GM23338 (cell line): Measurements from ENCODE around the gene ERN1. TPM values are rescaled to one million over a fixed set of nuclear protein-coding genes. Genes with fewer than 3 reads are reported as not detected.

Source experiments
- ATAC-seq: fragments of 200-7000 bp; cut with Tn5 transposase; 3 replicates; pipeline ENCODE4 v1.9.1; 2020
- DNase-seq: peaks from one replicate; pipeline ENCODE4 v3.0.0-alpha.2; 2015; ENCODE audit warnings: low spot score
- H2AFZ ChIP-seq: fragments of 200-600 bp; sonication (generic); 2 replicates; pipeline ENCODE4 v1.8.0; 2016; ENCODE audit warnings: antibody characterized with exemption, mild to moderate bottlenecking, moderate library complexity
- H3F3A ChIP-seq: fragments of 200-600 bp; sonication (generic); replicated peaks from 2 replicates; pipeline ENCODE4 v1.8.0; 2017; ENCODE audit warnings: antibody characterized with exemption, mixed run types, low read depth
- H3K27ac ChIP-seq: fragments of 200-600 bp; sonication (generic); 2 replicates; pipeline ENCODE4 v1.6.1; 2016; ENCODE audit warnings: low read depth
- H3K27me3 ChIP-seq: fragments of 200-600 bp; sonication (generic); 2 replicates; pipeline ENCODE4 v1.8.0; 2016; ENCODE audit warnings: mild to moderate bottlenecking, mixed run types, moderate library complexity; ENCODE audit not compliant: insufficient read depth
- H3K36me3 ChIP-seq: fragments of 200-600 bp; sonication (generic); 2 replicates; pipeline ENCODE4 v1.8.0; 2016; ENCODE audit warnings: mild to moderate bottlenecking; ENCODE audit not compliant: insufficient read depth
- H3K4me1 ChIP-seq: fragments of 200-600 bp; sonication (generic); 2 replicates; pipeline ENCODE4 v1.8.0; 2016; ENCODE audit warnings: mild to moderate bottlenecking, moderate library complexity; ENCODE audit not compliant: insufficient read depth
- H3K4me2 ChIP-seq: fragments of 200-600 bp; sonication (generic); 2 replicates; pipeline ENCODE4 v1.7.1; 2017; ENCODE audit warnings: mixed run types
- H3K4me3 ChIP-seq: fragments of 200-600 bp; sonication (generic); 2 replicates; pipeline ENCODE4 v1.6.1; 2016; ENCODE audit warnings: mixed run types
- H3K79me2 ChIP-seq: fragments of 200-600 bp; sonication (generic); replicated peaks from 2 replicates; pipeline ENCODE4 v1.8.0; 2017; ENCODE audit warnings: mild to moderate bottlenecking; ENCODE audit not compliant: insufficient read depth
- H3K9me2 ChIP-seq: fragments of 200-600 bp; sonication (generic); 2 replicates; pipeline ENCODE4 v1.8.0; 2017; ENCODE audit not compliant: insufficient read depth
- H4K20me1 ChIP-seq: fragments of 200-600 bp; sonication (generic); replicated peaks from 2 replicates; pipeline ENCODE4 v1.8.0; 2017; ENCODE audit warnings: mild to moderate bottlenecking; ENCODE audit not compliant: insufficient read depth
- H3K27ac Mint-ChIP-seq: 2 replicates; pipeline ENCODE4 v1.8.0; 2020; ENCODE audit warnings: inconsistent platforms, mild to moderate bottlenecking, moderate library complexity, mixed read lengths
- H3K27me3 Mint-ChIP-seq: 3 replicates; pipeline ENCODE4 v1.8.0; 2022; ENCODE audit warnings: low read depth, mild to moderate bottlenecking, moderate library complexity, mixed read lengths, inconsistent platforms; ENCODE audit not compliant: insufficient read depth, poor library complexity
- H3K36me3 Mint-ChIP-seq: 3 replicates; pipeline ENCODE4 v1.8.0; 2021; ENCODE audit warnings: low read depth, mild to moderate bottlenecking, inconsistent platforms, moderate library complexity, mixed read lengths
- H3K4me1 Mint-ChIP-seq: 3 replicates; pipeline ENCODE4 v1.8.0; 2020; ENCODE audit warnings: mild to moderate bottlenecking, inconsistent platforms, mixed read lengths
- H3K4me3 Mint-ChIP-seq: 3 replicates; pipeline ENCODE4 v1.8.0; 2021; ENCODE audit warnings: moderate library complexity, mild to moderate bottlenecking, inconsistent platforms, mixed read lengths
- H3K9me3 Mint-ChIP-seq: 3 replicates; pipeline ENCODE4 v1.8.0; 2020; ENCODE audit warnings: moderate library complexity, mild to moderate bottlenecking, inconsistent platforms, mixed read lengths
- CREB1 ChIP-seq: fragments of 250-450 bp; sonication (Bioruptor Pico); IDR thresholded peaks from 2 replicates; pipeline ENCODE4 v1.5.0; 2020; ENCODE audit warnings: low read depth, mild to moderate bottlenecking, moderate library complexity
- ETS1 ChIP-seq: IDR thresholded peaks from 2 replicates; pipeline ENCODE4 v1.6.1; 2016; ENCODE audit warnings: antibody characterized with exemption
- EZH2 ChIP-seq: fragments of 200-600 bp; sonication (generic); IDR thresholded peaks from one replicate; pipeline ENCODE4 v1.8.0; 2017; ENCODE audit warnings: antibody characterized with exemption, mild to moderate bottlenecking, low read depth; ENCODE audit not compliant: unreplicated experiment
- EZH2phosphoT487 ChIP-seq: fragments of 200-600 bp; sonication (generic); IDR thresholded peaks from one replicate; pipeline ENCODE4 v1.8.1; 2018; ENCODE audit warnings: antibody characterized with exemption; ENCODE audit not compliant: unreplicated experiment
- JUNB ChIP-seq: IDR thresholded peaks from one replicate; pipeline ENCODE4 v1.6.1; 2016; ENCODE audit warnings: antibody characterized with exemption; ENCODE audit not compliant: unreplicated experiment
- NANOG ChIP-seq: IDR thresholded peaks from 2 replicates; pipeline ENCODE4 v1.6.1; 2016; ENCODE audit warnings: antibody characterized with exemption, borderline replicate concordance
- POLR2AphosphoS5 ChIP-seq: IDR thresholded peaks from 2 replicates; pipeline ENCODE4 v1.6.1; 2016; ENCODE audit warnings: antibody characterized with exemption, low read depth
- REST ChIP-seq: IDR thresholded peaks from one replicate; pipeline ENCODE4 v1.6.1; 2018; ENCODE audit warnings: antibody characterized with exemption; ENCODE audit not compliant: unreplicated experiment
- STAT1 ChIP-seq: IDR thresholded peaks from one replicate; pipeline ENCODE4 v1.6.1; 2016; ENCODE audit warnings: antibody characterized with exemption; ENCODE audit not compliant: unreplicated experiment
- ZNF331 ChIP-seq: fragments of 250-450 bp; sonication (Bioruptor Pico); IDR thresholded peaks from 2 replicates; pipeline ENCODE4 v1.5.0; 2020; ENCODE audit warnings: low read depth, mild to moderate bottlenecking, moderate library complexity
- ZNF462 ChIP-seq: fragments of 250-450 bp; sonication (Bioruptor Pico); IDR thresholded peaks from 2 replicates; pipeline ENCODE4 v1.5.0; 2020; ENCODE audit warnings: mild to moderate bottlenecking, moderate library complexity
- polyA plus RNA-seq: library from polyadenylated mRNA; unstranded; fragments of >200 nt; fragmentation: Nextera tagmentation; extraction: Ambion mirVana; gene quantifications from 2 replicates; pipeline ENCODE4 v1.2.1, GENCODE V29; 2016
- total RNA-seq: library from RNA; depleted of rRNA; stranded (reverse); fragments of >200 nt; shearing (Covaris generic); gene quantifications from 2 replicates; pipeline ENCODE4 v1.2.3, GENCODE V29; 2014

Gene ERN1
- total and polyA plus RNA-seq, 2 experiments from 2014 or later: 5.9 to 7.5 TPM

GRCh38 chr17:64154313-64154695 lies 24.4 kb upstream of the ERN1 start:
- ATAC-seq (no peak), DNase-seq (no peak)
- no peaks in the 10 kb centered on the region for H3K27me3 ChIP-seq
- TF ChIP-seq POLR2AphosphoS5 (no peak), ZNF331 (CRISPR knock-in tag) (no peak), ZNF462 (CRISPR knock-in tag) (no peak)
- H3K36me3 ChIP-seq: no peaks in the 10 kb centered on the region
- H3K79me2 ChIP-seq: no peaks in the 10 kb centered on the region
- no peak overlapping the region for H3K27ac Mint-ChIP-seq
- no peaks in the 10 kb centered on the region for H3K9me3 Mint-ChIP-seq
- peaks cover 1% of the 10 kb centered on the region for H3K27me3 Mint-ChIP-seq
- H3K4me2 ChIP-seq: no peak overlapping the region
- H3K4me3 Mint-ChIP-seq: no peak overlapping the region
- H3K4me1 ChIP-seq: peaks cover 6% of the 10 kb centered on the region; the same call in 1 of the 2 replicates
- H3K4me3 ChIP-seq: no peak overlapping the region
- H3K4me1 Mint-ChIP-seq: peaks cover 28% of the 10 kb centered on the region
- H2AFZ ChIP-seq: no peak overlapping the region
- peaks cover 18% of the 10 kb centered on the region for H3K36me3 Mint-ChIP-seq
- no peaks in the 10 kb centered on the region for H3K9me2 ChIP-seq
- no peak overlapping the region for H3K27ac ChIP-seq
- no peaks in the 10 kb centered on the region for H3F3A ChIP-seq
- H4K20me1 ChIP-seq: no peaks in the 10 kb centered on the region

GRCh38 chr17:64153565-64154312 lies 23.8 kb upstream of the ERN1 start:
- peaks cover under 1% of the 10 kb centered on the region; the same call in 1 of the 2 replicates for H3F3A ChIP-seq
- H3K4me2 ChIP-seq: no peak overlapping the region
- H3K79me2 ChIP-seq: no peaks in the 10 kb centered on the region
- H3K36me3 ChIP-seq: no peaks in the 10 kb centered on the region
- Mint-ChIP-seq H3K4me1 (peaks cover 25% of the 10 kb centered on the region), H3K9me3 (no peaks in the 10 kb centered on the region), H3K27ac (no peak overlapping the region), H3K4me3 (no peak overlapping the region), H3K27me3 (peaks cover 1% of the 10 kb centered on the region), H3K36me3 (peaks cover 22% of the 10 kb centered on the region)
- no peak overlapping the region for H3K4me3 ChIP-seq
- no peaks in the 10 kb centered on the region for H4K20me1 ChIP-seq
- DNase-seq (no peak), ATAC-seq (no peak)
- no peak overlapping the region for H2AFZ ChIP-seq
- no peak overlapping the region for H3K27ac ChIP-seq
- H3K27me3 ChIP-seq: no peaks in the 10 kb centered on the region
- H3K9me2 ChIP-seq: no peaks in the 10 kb centered on the region
- peaks cover 6% of the 10 kb centered on the region; the same call in 1 of the 2 replicates for H3K4me1 ChIP-seq
- no peak for TF ChIP-seq ZNF331 (CRISPR knock-in tag)
- no peak for TF ChIP-seq ETS1
- TF ChIP-seq NANOG: no peak
- TF ChIP-seq EZH2: no peak
- no peak for TF ChIP-seq STAT1
- TF ChIP-seq EZH2phosphoT487: no peak
- TF ChIP-seq REST: no peak
- TF ChIP-seq JUNB: no peak
- TF ChIP-seq CREB1: no peak
